ENCODE results near the gene ITPR1. TPM values are rescaled to one million over a fixed set of nuclear protein-coding genes. Genes with fewer than 3 reads are reported as not detected.

ITPR1 gene
- total RNA-seq, 4 donors from 2014 or later = 14.7 to 45.1 (median 21.0) TPM

DNA sequence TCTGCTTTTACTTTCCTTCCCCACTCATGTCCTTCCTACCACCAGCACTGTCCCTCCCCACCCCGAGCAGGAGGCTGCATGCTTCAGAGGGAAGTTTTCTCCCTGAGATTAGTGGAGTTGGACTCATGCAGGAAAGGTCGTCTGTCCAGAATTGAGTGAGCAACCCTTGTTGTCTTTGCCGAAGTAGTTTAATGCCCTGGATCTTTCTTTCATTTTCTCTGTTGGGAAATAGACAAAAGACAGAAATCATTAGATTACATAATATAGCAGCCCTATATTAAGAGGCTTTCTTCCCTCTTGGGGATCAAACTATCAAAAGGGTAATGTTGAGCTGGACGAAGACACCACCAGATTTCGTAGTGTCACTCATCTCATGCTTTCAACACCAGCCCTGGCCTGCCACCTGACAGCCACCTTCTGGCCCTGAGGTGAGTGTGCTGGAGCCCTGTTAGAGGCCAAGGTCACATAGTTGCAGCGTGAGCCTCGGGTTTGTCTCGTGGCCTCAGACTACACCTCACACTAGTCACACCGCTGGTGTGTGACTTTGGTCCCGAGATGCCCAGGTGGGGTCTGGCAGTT, 231.0 kb downstream of the ITPR1 start:
- 79% methylated on average over 9 of the region's 10 CpGs for WGBS
- Histone ChIP-seq H3K9me3 (no peaks in the 10 kb centered on the region), H3K36me3 (no peaks in the 10 kb centered on the region), H3K4me3 (no peak overlapping the region), H3K4me1 (peaks cover 42% of the 10 kb centered on the region), H3K27ac (no peak overlapping the region), H3K27me3 (no peaks in the 10 kb centered on the region)
- no peak for TF ChIP-seq CTCF (IDR thresholded peaks at IDR 0.05)
- TF ChIP-seq EP300 (IDR thresholded peaks at IDR 0.05) = no peak
- DNase-seq (ENCODE audit: low spot score in 2 of 2) = no peak

GRCh38 chr3:4726549-4726948, 233.4 kb downstream of the ITPR1 start:
- H3K4me3 ChIP-seq = no peak overlapping the region
- H3K4me1 ChIP-seq = peaks cover 18% of the 10 kb centered on the region
- no peaks in the 10 kb centered on the region for H3K9me3 ChIP-seq
- no peaks in the 10 kb centered on the region for H3K27me3 ChIP-seq
- H3K36me3 ChIP-seq = no peaks in the 10 kb centered on the region
- no peak for TF ChIP-seq POLR2AphosphoS5 (IDR thresholded peaks at IDR 0.05)
- TF ChIP-seq EP300 (IDR thresholded peaks at IDR 0.05) = no peak
- no peak for TF ChIP-seq POLR2A (IDR thresholded peaks at IDR 0.05)
- no peak for TF ChIP-seq CTCF (IDR thresholded peaks at IDR 0.05)
- 85% methylated on average over 5 of the region's 5 CpGs for WGBS
- no peak overlapping the region for H3K27ac ChIP-seq
- DNase-seq (ENCODE audit: low spot score in 2 of 2) = no peak

DNA sequence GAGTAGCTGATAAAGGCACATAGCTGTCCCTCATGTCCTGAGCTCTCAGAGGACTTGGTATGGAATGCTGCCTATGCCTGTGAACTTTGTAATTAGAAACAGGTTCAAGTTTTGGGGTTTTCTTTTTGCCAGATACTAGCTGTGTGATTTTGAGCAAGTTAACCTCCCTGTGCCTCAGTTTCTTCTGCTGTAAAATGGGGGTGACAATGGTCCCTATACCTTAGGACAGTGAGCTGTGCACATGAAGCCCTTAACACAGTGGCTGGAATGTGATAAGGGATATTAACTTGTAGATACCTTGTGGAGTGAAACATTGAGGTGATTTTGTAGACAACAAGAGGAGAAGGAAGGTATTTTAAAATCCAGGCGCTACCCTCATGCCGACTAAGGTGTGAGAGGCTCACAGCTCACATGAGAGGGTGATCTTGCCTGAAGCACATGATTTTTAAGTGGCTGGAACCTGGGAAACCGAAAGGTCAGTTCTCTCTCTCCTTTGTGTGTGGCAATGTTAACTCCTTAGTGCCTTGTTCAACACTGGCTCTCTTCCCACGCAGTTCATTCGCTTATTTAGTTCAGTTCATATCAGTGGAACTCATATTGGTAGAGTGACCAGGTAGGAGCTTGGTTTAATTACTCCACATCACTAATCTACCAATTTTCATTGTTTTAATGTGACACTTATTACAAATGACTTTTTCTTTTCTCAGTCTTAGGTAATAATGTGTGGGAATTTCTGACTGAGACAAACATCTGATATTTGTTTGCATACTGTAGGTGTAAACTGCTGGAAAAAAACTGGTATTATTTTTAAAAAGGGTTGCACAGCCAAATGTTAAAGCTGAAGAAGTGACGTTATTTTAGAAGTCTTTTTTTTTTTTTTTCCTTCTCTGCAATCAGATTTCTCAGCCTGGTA, 236.2 kb downstream of the ITPR1 start:
- no peak overlapping the region for H3K27ac ChIP-seq
- TF ChIP-seq CTCF (IDR thresholded peaks at IDR 0.05) (no peak), EP300 (IDR thresholded peaks at IDR 0.05) (no peak), POLR2AphosphoS5 (IDR thresholded peaks at IDR 0.05) (no peak), POLR2A (IDR thresholded peaks at IDR 0.05) (no peak)
- H3K4me1 ChIP-seq = no peaks in the 10 kb centered on the region
- 81% methylated on average over 6 of the region's 6 CpGs for WGBS
- DNase-seq (ENCODE audit: low spot score in 2 of 2) = no peak
- no peaks in the 10 kb centered on the region for H3K9me3 ChIP-seq
- H3K4me3 ChIP-seq = no peak overlapping the region
- H3K36me3 ChIP-seq = no peaks in the 10 kb centered on the region
- H3K27me3 ChIP-seq = no peaks in the 10 kb centered on the region

GRCh38 chr3:4730719-4731118, 237.6 kb downstream of the ITPR1 start:
- Histone ChIP-seq H3K27ac (no peak overlapping the region), H3K27me3 (no peaks in the 10 kb centered on the region), H3K4me1 (no peaks in the 10 kb centered on the region), H3K9me3 (no peaks in the 10 kb centered on the region), H3K4me3 (no peak overlapping the region), H3K36me3 (no peaks in the 10 kb centered on the region)
- 89% methylated on average over 7 of the region's 7 CpGs for WGBS
- TF ChIP-seq EP300 (IDR thresholded peaks at IDR 0.05) = no peak
- no peak for TF ChIP-seq POLR2A (IDR thresholded peaks at IDR 0.05)
- TF ChIP-seq CTCF (IDR thresholded peaks at IDR 0.05) = no peak
- TF ChIP-seq POLR2AphosphoS5 (IDR thresholded peaks at IDR 0.05) = no peak
- DNase-seq (ENCODE audit: low spot score in 2 of 2) = no peak

GRCh38 chr3:4731543-4732111, 238.5 kb downstream of the ITPR1 start:
- TF ChIP-seq EP300 (IDR thresholded peaks at IDR 0.05) = no peak
- no peak for TF ChIP-seq POLR2A (IDR thresholded peaks at IDR 0.05)
- no peak for TF ChIP-seq CTCF (IDR thresholded peaks at IDR 0.05)
- no peak for TF ChIP-seq POLR2AphosphoS5 (IDR thresholded peaks at IDR 0.05)
- no peak overlapping the region for H3K27ac ChIP-seq
- DNase-seq (ENCODE audit: low spot score in 2 of 2) = no peak
- peaks cover 6% of the 10 kb centered on the region for H3K4me1 ChIP-seq
- no peaks in the 10 kb centered on the region for H3K9me3 ChIP-seq
- 73% methylated on average over 6 of the region's 6 CpGs for WGBS
- H3K36me3 ChIP-seq = no peaks in the 10 kb centered on the region
- no peak overlapping the region for H3K4me3 ChIP-seq
- no peaks in the 10 kb centered on the region for H3K27me3 ChIP-seq
